HG02763 (cell line): Measurements from ENCODE around the gene KIAA0232.
A peak's percentile ranks its signal among the peaks of the same experiment; 100 is the strongest.

Experiments
- ATAC-seq: cut with Tn5 transposase; IDR thresholded peaks from one replicate; pipeline ENCODE4 v1.9.1; 2021; ENCODE audit warnings: mild to moderate bottlenecking, moderate library complexity; ENCODE audit not compliant: unreplicated experiment

KIAA0232 gene

DNA sequence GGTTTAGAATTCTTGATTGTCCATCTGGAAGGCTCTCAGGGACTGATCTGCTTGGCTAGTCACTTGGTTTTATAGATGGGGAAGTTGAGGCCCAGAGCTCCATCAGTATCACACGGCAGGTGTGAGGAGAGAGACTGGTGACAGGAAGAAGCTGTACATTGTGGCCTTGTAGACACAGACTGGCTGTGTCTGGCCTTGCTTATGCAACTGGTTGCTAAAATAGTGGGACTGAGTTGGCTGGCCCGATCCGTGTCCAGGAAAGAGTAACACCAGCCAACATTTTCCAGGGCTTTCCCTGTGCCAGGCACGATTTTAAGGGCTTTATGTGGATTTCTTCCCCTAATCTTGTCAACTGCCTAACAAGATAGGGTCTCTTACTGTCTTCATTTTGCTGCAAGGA, 129.9 kb downstream of the KIAA0232 start:
- no peak for ATAC-seq

DNA sequence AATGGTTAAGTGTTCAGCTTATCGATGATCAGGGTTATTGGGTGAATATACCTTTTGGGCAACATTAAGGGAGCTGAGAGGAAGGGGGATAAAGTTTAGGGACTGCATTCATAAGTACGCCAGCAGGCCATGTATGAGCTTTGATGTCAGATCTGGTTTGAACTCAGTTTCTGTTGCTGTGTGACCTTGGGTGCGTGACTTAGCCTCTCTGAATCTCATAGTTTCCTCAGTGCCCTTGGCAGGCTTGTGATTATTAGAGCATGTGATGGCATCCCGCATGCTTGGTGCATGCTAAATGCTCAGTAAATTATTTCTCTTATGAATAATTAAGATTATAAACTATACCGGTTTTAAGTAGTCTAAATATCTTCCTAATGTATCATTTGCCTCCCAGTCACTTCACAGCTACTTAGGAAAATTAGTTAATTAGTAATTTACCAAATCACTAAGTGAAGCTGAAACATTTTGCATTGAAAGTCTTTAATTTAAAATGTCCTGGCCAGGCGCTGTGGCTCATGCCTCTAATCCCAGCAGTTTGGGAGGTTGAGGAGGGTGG, 130.9 kb downstream of the KIAA0232 start:
- no peak for ATAC-seq

DNA sequence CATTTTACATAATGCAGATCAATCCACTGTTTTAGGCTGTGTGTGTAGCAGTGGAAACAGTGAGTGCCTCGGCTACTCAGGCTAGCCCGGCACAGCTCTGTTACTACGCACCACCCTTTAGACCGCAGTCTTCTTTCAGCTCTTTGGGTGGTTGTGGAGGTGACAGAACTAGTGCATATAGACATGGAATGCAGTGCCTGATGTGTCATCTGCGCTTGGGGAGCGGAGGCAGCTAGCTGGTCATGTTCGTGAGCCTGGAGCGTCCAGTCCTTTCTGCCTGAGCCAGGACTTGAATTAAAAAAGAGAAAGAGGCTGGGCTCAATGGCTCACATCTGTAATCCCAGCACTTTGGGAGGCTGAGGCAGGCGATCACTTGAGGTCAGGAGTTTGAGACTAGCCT, 131.9 kb downstream of the KIAA0232 start:
- ATAC-seq: no peak

DNA sequence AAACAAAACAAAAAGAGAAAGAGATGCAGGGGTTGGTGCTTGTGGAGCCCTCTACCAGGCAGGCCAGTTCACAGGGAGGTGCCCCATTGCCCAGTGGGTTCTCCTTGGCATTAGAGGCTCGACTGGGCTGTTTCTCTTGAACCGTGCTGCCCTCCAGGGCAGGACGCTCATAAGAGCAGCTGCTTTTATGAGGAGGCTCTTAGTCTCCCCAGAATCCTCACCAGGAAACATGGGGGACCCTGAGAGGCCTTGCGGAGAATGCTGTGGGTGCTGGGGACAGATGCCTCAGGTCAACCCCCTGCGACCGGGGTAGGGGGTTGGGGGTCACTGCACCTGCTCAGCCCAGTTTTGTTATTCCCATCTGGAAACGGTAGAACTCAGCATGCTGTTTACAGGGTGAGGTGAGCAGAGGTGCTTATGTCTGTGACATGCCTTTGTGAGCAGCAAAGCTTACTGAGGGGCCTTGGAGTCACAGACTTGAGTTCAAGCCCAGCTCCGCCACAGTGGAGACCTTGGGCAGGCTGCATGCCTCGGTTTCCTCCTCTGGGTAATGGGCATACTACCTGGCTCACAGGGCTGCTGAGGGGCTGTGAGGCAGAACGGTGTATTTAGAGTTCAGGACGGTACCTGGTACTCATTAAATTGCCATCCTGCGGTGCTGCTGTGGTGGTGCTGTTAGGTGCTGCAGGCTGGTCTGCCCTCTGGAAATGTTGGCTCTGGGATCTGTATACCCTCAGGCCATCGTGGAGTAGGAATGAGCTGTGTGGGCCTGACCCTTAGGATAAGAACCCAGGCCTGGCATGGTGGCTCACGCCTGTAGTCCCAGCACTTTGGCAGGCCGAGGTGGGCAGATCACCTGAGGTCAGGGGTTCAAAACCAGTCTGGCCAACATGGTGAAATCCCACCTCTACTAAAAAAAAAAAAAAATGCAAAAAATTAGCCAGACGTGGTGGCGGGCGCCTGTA, 132.8 kb downstream of the KIAA0232 start:
- ATAC-seq: no peak

DNA sequence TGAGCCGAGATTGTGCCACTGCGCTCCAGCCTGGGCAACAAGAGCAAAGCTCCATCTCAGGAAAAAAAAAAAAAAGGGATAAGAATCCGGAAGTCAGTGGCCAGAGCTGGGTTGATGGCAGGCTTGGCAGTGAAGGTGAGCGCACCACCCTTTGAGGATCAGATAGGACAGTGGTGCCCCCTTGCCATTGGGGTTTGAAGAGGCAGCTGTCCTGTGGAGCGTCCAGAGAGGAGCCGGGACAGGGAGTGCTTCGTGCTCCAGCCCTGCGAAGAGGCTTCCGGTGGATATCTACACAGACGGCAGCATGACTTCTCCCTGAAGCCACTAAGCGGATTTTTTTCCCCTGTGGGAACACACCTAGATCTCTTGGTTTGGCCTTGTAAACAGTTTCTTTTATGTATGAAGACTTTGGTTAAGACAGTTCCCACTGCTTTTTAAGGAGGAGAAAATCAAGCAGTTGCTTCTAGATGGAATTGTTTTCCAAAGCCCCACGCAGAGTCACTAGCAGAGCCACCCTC, 133.6 kb downstream of the KIAA0232 start:
- no peak for ATAC-seq

DNA sequence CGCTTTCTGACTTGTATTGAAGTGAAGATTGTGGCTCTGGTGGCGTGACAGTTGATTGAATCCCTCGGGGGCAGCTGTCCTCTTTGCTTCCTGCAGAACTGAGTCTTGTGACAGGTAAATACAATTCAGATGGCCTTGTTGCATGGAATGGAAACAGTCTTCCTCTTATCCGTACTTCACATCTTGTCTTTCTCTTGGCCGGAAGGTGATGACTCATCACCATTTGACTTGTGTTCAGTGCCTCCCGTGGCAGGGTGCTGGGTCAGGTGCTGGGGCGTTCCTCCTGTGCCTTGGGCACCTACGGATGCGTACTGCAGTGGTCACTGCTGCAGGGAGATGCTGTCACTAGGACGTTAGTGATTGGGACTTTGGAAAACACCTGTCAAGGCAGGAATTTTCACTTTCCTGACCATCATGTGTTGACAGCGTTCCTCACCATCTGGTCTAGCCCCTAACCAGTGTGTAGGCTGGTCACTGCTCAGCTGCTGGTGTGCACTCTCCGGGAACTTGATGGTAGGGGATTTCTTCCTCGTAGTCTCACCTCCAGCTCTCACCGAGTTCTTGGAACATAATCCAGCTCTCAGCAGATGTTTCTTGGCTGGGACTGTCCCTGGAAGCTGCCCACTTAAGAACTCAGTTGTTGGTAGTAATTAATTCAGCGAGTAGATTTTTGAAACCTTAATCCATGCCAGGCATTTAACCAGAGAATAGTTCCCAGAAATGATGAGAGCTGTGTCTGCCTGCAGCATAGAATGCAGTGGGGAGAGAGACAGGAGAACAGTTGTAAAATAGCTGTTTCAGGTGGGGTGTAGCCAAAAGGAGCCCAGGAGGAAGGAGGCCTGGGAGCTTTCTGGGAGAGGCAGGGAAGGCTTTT, 134.3 kb downstream of the KIAA0232 start:
- ATAC-seq: no peak

DNA sequence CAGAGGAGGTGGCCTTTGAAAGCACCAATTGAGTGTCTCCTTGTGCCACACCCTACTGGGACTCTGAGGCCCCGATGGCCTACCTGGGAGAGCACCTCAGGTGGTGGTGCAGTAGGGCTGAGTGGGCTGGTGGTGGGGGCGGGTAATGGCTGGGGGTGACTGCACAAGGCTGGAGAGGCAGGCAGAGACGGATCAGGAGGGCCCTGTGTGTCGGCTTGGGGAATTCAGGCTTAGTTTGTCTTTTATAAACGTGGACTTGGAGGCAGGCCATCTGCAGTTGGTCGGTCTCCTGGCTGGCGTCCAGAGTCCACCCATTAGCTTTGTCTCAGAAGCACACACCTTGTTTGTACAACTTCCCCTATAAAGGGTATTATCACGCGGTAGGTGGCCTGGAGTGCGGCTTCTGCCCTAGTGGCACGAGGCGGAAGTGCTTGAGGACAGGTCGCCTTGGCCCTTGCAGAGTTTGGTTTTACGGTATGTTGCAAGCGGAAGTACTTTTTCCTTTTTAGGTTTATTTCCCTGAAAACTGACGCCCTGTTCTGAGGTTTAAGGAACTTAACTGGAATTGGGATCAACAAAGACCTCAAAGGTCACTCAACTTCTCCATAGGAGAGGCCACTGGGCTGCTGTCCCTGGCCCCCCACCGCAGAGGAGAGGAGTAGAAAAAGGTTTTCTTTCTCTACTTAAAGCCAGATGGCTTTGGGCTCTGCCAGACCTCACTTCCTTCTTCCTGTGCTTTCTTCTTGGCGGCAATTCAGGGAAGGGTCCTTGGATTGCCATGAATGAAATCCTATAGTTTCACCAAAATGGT, 135.1 kb downstream of the KIAA0232 start:
- peak; percentile 78 for ATAC-seq

DNA sequence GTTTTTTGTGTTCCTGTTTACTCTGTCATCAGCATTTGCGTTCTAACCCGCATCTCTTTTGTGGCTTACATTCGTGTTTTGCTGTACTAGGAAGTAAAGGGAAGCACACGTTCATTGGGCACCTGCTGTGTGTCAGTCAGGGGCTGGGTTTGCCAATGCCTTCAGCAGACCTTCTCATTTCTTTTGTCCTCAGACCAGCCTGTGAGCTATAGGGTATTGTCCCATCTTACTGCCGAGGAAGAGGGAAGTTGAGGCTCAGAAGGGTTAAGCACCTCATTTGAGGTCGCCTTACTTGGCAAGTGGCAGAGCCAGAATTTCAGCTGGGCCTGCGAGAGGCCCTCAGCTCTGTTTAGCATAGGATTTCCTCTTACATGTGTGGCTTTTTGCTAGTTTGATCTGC, 135.8 kb downstream of the KIAA0232 start:
- ATAC-seq: no peak

DNA sequence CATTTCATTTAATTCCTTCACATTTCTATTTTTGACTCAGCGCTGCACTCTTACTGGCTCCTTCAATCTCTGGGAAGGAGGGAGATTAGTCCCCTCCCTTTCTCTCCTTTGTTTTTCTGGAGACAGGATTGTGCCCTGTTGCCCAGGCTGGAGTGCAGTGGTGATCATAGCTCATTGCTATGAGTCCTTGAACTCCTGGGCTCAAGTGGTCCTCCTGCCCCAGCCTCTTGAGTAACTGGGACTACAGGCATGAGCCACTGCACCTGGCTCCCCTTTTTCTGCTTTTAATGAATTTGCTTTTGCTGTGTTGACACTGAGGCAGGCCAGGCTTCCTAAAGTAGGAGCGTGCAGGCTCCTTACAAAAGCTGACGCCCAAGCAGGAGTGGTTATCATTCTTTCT, 137.6 kb downstream of the KIAA0232 start:
- no peak for ATAC-seq

DNA sequence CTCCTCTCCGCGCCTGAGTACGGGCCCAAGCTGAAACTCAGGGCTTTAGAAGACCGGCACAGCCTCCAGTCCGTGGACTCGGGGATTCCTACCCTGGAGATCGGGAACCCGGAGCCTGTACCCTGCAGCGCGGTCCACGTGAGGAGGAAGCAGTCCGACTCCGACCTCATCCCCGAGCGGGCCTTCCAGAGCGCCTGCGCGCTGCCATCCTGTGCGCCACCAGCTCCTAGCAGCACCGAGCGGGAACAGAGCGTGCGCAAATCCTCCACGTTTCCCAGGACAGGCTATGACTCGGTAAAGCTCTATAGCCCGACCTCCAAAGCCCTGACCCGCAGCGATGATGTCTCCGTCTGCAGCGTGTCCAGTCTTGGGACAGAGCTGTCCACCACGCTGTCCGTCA, 141.0 kb downstream of the KIAA0232 start:
- no peak for ATAC-seq

DNA sequence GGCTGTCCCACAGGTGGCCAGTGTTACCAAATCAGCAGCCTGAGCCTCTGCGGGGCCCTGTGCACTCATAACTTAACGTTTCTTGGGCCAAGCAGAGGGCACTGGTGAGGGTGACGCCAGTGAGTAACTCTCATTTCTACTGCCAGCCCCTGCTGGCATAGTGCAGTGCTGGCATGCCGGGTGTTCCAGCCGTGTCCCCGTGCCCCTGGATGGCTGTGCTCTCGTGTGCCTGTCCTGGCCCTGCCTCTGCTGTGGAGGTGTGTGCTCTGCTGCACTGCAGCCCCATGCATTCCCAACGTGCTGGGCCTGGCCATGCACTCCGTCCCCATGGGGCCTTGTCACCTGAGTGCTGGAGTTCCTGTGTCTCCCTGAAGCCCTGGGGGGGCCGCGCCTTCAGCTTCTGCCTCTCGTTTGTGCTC, 141.8 kb downstream of the KIAA0232 start:
- ATAC-seq: no peak

DNA sequence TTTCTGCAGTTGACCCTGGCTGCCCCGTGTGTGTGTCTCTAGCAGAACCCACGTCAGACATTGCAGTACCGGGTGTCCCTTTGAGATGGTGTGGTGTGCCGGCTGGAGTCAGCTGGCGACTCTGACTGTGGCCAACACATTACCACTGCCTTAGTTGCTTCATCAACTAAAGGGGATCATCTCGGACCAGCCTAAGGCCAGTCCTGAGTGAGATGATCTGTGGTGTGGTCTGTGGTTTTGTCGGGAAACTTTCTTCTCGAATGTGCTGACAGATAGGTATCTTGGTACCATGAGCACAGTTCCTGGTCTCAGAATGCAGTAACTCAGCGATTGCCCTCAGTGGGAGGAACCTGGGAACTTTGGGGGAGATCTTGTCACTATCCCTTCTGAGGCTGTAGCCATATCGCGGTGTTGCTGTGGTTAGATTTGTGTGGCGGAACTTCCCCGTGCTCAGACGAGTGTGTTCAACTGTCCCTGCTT, 142.9 kb downstream of the KIAA0232 start:
- no peak for ATAC-seq

DNA sequence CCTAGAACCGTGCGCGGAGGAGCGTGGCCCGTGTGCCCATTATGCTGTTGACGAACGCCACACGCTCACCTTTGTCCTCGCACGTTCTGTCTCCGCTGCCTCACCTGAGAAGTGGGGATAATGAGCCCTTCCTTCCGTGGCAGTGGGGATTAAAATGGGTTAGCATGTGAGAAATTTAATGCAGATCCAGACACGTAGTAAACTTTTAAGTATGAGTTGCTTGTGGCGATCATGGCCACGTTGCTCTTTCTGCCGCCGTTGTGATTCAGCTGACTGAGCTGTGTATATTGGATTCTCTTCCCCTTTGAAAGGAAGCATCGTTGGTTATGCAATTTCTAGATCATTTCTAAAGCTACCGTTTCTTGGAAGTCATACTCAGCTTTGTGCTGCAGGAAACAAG, 143.6 kb downstream of the KIAA0232 start:
- ATAC-seq: no peak

DNA sequence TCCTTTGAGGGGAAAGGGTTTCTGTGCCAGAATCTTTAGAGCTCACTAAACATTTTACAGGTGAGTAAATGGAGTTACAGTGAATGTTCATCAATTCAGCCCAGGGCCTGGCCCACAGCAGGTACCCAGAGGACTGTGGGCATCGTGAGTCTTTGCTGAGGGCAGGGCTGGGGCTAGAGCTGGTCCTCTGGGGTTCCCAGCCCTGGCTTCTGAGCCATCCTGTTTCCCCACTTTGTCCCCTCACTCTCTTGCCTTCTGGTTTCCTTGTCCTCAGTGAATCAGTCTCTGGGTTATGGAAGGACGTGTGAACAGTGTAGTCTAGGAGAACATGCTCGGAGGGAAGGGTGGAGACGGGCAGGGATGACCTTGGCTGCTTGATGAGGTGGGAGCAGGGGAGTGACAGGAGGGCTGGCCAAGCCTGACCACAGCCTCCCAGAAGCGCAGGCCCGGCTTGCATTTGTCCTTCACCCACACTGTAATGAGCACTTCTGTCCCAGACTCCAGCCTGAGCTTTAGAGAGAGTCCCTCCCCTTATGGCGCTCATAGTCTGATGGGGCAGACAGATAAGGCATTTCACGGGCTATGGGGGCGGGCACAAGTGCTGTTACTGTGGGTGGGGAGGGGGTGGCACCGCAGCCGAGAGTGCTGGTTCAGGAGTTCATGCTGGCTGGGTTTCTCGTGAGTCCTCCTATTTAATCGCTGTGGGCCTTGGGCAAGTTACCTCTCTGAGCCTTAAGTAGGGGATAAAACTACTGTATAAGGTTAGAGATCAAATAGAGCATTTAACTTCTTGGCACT, 144.4 kb downstream of the KIAA0232 start:
- no peak for ATAC-seq

DNA sequence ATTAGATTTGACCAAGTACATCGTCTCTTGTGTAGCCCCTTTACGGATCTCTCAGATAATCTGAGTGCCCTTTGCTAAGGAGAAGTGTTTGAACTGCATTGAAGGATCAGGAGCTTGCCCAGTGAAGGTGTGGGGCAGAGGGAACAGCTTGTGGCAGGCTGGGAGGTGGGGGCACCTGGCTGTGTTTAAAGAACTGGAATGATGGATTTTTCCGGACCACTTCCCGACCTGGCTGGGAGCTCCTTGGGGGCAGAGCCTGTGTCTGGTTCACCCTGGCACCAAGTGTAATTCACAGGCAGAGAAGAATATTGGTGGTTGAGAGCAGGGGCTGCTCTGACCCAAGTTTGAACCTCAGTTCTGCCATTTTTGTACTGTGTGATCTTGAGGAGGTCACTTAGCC, 145.6 kb downstream of the KIAA0232 start:
- no peak for ATAC-seq

DNA sequence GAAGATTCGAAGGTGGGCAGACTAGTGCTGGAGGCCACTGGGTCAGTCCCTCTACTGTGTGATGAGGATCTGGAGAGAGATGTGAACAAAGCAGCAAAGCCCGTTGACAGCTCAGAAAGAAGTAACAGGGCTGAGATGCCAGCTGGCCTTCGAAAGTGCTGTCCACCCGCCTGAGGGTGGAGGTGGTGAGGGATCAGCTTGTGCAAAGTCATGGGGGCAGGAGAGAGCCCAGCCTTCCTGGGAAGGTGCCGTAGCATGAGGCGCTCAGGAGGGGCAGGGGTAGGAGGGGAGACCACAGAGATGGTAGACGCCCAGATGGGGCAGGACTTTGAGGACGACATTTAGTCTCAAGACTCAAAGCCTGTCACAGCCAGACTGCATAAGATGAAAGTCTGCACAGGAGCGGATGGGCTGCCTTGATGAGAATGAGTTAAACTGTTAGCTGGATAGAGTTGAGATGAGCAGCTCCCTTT, 146.8 kb downstream of the KIAA0232 start:
- no peak for ATAC-seq

DNA sequence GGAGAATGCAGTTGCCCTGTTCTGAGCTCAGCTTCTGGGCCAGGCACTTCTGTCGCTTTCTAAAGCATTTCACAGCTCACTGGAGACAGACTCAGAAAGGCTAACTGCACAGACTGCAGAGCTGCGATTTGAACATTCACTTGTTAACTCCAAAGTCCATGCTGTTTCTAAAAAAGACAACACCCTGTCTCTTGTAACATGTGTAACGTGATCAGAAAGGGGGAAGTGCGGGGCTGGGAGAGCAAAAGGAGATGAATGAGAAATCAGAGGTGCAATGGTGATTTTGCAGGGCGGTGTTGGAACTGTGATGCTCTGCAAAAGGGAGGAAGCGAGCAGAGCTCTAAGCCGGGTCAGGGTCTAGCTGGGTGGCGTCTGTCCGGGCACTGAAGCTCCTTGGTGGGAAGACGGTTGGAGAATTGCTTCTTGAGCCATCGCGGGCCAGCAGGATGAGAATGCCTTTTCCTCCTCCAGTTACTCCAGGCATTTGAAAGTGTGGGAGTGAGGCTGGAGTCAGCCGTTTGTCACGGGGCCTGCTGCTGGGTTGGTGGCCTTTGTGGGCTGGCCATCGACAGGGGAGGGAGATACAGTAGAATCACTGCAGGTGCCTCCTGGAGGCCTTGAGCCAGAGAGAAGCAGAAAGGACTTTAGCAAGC, 147.4 kb downstream of the KIAA0232 start:
- no peak for ATAC-seq

DNA sequence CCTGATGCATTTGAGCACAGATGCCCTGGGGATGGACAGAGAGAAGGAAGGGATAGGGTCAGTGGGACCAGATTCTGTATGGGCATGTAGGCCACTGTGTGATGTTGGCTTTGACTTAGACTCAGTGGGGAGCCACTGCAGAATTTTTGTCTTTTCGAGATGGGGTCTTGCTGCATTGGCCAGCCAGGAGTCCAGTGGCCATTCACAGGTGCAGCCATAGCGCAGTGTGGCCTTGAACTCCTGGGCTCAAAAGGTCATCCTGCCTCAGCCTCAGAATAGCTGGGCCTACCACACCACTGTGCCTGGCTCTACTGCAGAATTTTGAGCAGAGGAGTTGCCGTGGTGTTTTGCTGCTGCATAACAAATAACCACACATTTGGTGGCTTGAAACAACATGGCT, 149.9 kb downstream of the KIAA0232 start:
- ATAC-seq: no peak

DNA sequence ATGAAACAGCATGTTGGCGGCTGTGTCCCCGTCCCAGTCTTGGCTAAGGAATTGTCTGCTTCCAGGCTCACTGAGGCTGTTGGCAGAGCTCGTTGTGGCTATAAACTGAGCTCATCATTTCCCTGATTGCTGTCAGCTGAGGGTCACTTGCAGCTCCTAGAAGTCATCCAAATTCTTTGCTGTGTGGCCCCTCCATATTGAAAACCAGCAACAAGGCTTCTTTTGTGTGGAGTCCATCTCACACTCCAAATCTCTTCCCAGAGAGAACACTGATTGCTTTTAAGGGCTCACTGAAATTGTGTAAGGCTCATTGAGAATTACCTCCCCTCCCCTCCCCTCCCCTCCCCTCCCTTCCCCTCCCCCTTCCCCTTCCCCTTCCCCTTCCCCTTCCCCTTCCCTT, 150.4 kb downstream of the KIAA0232 start:
- ATAC-seq: no peak
